NCI-H226 (cell line): ENCODE data around the gene MAP2K7.
"Not testable (repeated sequence)": the region's sequence is repeated elsewhere in the genome, so short reads cannot be mapped to it uniquely, and the experiment has no call there.

Experiments used
- DNase-seq: peaks from one replicate; pipeline ENCODE4 v3.0.0-alpha.2; 2015

Gene MAP2K7

DNA sequence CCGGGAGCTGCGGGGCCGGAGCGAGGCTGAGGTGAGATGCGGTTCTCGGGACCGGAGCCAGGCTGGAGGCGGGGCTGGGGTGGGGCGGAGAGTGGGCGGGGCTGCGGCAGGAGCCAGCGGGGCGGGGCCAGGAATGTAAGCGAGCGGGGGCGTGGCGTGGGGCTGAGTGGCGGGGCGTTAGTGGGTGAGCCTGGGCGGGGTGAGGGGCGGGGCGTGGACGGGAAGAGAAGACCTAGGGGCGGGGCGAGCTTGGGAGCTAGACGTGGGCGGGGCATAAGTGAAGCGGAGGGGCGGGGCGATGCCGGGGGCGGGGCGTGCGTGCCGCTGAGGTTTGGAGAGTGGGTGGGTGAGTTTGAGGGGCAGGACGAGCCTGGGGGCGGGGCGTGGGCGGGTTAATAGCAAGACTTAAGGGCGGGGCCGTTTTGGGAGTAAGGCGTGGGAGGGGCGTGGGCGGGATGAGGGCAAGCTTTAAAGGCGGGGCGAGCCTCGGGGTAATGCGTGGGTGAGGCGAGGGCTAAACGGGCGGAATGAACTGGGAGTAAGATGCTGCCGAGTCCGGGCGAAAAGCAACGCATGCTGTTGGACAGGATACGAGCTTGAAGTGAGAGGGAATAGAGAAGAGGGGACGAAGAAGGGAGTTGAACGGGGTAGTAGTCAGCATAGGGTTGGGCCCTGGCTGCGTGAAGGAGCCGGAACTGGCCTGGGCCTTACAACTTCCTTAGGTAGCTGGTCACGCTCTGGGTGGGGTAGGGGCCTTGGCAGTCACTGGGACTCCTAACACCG lies 17.0 kb downstream of the MAP2K7 start:
- DNase-seq = peak; percentile 85

DNA sequence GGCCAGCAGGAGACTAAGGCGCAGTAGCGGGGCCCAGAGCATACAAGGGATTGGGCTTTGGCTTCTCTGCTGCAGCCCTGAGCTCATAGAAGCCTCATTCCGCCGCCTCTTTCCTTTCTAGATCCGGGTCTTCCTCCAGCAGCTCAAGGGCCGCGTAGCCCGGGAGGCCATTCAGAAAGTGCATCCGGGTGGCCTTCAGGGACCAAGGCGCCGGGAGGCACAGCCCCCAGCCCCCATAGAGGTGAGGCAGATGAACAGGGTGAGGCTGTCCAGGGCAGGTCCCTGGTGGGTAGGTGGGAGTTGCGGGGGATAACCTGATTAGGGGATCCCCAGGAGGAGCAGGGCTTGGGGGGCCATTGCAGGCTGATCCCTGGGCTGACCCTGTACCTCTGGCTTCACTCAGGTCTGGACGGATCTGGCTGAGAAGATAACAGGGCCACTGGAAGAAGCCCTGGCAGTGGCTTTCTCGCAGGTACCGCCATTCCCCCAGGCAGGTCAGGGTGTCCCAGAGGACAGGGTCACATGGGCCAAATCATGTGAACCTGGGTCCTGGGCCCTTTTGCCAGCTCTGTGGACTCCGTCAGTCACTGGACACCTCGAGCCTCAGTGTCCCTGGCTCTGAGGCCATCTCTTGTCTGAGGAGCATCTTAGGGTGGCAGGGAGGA lies 17.8 kb downstream of the MAP2K7 start:
- DNase-seq = no peak

DNA sequence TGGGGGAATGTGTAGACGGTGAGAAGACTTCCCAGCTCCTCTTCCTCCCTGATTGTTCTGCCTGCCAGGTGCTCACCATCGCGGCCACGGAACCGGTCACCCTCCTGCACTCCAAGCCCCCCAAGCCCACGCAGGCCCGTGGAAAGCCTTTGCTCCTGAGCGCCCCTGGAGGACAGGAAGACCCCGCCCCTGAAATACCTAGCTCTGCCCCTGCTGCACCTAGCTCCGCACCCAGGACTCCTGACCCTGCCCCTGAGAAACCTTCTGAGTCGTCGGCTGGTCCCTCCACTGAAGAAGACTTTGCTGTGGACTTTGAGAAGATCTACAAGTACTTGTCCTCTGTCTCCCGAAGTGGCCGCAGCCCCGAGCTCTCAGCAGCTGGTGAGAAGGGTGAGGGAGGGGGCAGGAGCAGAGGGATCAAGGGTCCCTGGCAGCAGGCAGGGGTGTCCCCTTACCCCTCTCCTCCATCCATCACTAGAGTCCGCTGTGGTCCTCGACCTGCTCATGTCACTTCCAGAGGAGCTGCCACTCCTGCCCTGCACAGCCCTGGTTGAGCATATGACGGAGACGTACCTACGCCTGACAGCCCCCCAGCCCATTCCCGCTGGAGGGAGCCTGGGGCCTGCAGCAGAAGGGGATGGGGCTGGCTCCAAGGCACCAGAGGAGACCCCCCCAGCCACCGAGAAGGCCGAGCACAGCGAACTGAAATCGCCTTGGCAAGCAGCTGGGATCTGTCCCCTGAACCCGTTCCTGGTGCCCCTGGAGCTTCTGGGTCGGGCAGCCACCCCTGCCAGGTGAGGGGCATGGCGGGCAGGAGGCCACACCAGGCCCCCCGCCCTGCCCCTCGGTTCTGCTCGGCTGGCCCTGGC lies 18.5 kb downstream of the MAP2K7 start:
- no peak for DNase-seq

DNA sequence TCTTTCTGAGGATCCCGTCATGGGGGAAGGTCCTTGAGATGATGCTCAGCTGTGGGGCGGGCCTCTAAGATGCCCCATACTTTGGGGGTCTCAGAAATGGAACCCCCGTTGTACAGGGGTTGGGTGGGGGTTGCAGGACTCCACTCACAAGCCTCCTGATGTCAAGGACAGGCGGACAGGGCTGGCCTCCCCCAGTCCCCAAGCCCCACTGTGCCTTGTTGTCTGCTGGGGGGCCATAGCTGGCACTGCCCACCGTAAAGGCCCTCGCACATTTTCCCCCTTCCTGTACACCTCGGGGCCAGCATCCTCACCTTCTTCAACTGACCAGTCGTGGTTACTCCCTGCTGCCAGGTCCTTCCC lies 19.1 kb downstream of the MAP2K7 start:
- DNase-seq = no peak

DNA sequence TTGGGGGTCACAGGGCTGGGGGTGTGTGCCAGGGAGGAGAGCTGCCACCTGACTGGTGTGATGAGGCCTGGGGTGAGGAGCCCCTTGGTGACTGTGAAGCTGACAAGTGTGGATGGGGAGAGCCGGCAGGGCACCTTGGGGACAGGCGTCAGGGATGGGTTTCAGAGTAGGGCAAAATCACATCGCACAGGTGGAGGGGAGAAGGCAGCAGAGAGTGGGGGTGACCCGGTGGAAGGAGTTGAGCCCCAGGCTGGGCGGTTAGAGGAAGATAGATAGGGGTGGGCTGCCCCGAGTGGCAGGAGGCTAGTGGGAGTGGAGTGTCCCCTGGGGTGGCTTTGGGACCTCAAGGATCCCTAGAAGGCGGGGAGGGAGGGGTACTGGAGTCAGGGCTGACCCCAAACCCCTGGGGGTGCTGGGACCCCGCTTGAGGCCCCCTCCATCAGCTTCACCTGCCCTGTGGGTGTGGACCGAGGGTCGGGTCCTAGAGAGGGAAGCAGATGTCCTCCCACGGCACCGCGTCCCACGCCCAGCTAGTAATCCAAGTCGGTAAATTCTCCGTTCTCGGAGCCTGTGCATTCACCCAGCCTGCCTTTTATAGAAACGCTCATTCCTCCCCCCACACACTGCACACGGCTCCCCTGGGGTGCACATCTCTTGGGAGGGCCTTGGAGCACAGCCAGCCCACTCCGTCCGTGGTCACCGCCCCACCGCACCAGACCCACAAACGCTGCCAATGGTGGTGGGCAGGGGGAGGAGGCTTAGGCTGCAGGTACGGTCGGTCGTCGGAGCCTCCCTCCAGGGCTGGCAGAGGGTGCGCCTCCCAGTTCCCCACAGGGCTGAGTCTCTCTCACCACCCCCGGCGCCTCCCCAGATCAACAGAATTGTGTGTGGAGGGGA lies 19.9 kb downstream of the MAP2K7 start:
- DNase-seq = no peak

DNA sequence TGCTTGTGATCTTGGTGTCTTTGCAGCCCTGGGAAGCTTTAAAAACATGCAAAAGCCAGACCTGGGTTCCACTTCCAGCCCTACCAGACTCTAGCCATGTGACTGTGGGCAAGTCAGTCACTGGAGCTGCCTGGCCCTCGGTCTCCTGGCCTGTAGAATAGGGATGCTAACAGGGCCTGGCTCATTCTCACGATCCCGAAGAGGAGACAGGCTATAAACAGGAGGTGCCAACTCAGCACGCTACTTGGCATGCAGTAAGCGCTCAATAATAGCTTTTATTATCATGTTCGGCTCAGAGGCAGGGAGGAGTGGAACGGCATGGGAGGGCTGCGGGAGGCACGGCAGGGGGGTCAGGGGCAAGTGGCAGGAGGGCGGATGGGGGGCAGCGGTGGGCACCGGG lies 20.6 kb downstream of the MAP2K7 start:
- DNase-seq = no peak

DNA sequence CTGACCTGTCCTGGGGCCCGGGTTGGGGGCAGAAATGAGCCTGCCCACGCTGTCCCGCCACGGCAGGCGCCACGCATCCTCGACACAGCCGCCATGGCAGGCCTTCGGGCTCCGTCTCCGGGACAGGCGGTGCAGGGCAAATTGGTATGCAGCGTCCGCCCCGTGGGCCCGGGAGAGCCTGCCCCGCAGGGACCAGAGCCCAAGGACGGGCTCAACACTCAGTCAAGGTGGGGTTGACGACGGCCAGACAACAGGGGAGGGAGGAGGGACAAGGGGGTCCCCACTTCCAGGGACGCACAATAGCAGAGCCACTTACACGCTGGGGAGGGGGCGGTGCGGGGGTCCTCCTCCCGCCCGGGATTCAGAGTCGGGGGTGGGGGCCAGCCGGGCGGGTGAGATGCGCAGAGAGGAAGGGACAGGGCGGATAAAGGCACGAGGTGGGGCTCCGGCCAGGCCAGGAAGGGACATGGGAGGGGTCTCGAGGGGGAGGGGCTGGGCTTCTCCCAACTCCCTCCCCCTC lies 21.0 kb downstream of the MAP2K7 start:
- no peak for DNase-seq

DNA sequence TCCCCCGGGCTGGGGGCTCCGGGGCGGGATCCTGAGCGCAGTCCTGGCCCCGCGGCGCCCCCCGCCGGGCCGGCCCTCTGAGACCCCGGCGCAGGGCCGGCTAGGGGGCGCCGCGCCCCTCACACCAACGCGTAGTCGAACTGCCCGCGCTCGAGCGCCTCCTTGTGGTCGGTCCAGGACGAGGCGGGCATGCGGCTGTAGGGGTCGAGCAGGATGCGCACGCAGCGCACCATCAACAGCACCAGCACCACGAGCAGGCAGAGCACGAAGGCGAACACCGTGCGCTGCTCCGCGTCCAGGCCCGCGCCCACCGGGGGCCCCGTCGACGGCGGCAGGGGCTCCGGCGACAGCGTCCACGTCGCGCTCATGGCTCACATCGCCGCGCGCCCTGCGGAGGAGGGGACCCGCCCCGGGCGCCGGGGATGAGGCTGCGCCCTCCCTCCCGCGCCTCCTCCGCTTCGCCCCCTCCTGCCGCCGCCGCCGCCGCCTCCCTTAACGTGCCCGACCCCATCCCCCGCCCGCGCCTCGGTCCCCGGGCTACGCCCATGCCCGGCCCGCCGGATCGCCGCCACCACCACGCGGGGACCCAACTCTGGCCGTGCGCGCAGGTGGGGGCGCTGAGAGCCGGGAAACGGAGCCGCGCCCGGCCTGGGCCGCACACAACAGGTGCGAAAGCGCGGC lies 21.6 kb downstream of the MAP2K7 start:
- peak; percentile 65 for DNase-seq

DNA sequence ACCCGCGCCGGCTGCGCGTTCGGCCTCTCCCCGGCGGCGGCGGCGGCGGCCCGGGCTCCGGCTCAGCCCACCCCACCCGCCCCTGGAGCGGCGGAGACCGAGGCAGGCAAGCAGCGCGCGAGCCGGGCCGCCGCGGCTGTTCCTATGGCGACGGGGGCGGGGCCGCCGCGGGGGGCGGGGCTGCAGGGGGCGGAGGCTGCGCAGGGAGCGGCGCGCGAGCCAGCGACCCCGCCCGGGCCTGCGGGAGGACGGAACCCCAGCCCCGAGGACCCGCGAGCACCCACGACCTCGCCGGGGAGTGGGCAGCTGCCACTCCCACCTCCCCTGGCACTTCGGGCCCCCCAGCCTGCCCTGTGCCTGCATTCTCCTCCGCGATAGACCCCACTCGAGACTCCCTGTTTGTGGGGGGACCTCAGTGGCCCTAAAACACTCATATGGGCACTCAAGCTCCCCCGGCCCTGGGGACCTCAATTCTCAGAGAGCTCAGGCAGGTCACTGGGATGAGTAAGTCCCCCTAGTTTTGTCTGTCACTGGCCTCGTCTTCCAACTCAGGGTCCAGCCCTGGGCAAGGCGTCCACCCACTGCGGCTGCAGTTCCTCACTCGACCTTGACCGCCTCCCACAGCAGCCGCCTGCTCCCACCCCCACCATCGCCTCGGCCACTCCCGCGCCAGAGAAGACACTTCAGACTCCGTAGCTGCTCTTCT lies 22.5 kb downstream of the MAP2K7 start, which contains the start of gene CTXN1:
Gene CTXN1 (minus strand): TSS at position 115 of the 706 bp plus-strand sequence. CDS start 597 bp downstream, outside the sequence.
- no peak for DNase-seq

DNA sequence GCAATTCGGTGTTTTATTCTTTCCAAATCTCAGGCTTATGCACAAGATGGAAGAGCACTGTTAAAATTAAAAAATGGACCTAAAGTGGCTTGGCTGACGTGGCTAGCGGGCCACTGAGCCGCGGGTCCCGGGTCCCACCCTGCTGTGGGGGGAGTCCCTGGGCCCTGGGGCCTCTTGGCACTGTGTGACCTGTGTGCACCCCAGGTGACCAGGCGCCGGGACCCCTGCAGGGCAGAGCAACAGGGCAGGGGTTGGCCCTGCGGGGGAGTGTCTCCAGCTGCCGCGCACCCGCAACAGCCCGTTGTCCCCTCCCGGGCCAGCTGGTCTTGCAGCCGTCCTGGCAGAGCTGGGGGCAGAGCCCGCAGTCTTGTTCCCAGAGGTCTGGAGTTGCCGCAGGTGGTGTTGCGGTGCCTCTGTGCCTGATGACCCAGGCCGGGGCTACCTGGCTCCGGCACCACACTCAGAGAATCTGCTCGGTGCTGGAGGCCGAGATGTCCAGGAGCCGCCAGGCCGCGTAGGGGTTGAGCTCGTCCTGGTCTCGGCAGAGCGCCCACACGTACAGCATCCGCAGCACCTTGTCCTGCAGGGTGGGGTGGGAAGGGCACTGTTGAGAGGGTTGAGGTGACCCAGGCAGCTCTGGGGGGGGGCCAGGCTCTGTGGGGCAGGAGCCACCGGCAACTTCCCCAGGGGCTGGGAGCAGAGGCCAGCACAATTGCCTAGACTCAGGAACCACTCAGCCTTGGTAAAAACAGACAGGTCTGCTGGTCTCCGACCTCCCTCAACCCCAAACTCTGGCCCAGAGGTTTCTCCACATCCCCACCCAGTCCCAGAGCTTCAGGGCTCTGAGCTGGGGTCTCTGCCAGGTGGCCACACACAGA lies 23.3 kb downstream of the MAP2K7 start:
- DNase-seq = no peak

DNA sequence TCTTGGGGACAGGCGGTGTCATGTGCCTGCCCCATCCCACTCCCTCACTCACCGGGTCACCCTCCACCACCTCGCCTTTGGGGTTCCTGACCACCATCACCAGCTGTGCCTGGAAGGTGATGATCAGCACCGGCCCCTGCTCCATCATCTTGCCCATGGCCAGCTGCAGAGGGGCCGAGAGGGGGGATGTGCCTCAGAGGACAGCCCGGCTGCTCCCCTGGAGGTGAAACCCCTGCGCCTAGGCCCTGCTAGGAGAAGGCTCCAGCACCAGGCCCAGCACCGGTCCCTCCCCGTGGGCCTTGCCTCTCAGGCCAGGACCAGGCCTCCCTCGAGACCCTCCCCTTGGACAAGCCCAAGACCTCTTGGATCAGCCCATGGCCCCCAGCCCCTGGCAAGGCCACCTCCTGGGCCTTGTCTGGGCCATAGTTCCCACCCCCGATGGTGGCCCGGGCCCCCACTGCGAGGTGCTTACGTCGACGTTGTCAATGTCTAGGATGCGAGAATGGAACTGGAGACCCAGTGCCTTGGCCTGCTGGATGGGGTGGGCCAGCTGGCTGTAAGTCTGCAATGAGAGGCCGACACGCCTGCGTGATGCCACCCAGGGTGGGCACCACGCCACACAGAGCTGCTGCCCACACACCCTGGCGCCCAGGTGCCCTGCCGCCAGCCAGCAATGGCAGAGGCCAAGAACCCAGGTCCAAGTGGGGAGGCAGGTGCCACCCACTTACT lies 24.1 kb downstream of the MAP2K7 start:
- no peak for DNase-seq

DNA sequence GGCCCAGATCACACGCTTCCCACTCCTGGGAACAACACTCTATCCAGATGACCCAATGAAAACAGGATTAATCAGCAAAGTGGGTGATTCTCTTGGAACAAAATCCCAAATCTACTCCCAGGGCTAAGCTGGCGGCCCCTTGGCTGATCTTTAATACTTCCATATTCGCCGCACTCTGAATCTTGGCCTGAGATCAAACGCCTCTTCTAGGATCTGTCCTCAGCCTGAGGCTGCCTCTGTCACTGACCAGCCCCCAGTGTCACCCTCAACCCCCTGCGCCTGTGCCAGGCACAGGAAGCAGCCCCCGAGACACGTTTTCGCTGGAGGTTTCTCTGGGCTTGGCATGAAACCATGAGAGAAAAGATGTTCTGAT lies 24.6 kb downstream of the MAP2K7 start:
- DNase-seq = no peak

DNA sequence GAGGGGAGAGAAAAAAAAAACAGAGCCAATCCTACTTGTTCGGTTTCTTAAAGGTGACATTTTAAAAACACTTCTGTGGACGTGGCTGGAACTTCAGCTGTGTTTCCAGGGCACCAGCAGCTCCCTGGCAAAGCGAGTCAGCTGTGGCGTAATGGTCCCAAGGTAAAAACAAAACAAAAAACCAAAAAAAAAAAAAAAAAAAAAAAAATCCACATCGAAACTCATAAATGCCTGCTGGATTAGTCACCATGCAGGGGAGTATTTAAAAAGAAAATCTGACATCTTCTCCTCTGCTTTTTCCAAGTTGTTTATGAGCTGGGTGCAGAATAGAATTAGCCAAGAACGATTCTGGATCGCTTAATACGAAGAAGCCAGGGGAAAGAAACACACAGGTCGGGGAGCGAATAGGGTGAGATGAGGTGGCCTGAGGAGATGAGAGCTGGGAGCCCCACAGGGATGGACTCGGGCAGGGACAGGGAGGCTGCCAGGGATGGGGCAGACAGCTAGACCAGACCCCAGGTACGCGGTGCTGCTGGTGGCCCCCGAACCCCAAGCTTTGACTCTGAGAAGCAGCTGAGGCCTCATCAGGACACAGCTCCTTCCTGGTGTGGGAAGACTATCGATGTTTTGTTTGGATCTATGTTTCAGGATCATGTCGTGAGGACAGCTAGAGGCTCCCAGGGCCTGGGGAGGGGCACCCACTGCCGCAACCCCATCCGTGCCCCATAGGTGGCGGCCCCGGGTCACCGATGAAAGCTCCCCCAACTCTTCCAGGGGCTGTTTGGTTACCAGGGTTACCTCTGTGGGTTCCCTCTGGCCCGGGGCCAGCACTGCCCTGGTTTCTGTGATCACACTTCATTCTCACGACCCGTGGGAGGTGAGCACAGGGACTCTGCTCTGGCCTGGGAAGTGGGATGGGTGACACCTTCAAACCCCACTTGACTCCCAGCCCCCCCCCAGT lies 25.3 kb downstream of the MAP2K7 start:
- peak; percentile 83 for DNase-seq

DNA sequence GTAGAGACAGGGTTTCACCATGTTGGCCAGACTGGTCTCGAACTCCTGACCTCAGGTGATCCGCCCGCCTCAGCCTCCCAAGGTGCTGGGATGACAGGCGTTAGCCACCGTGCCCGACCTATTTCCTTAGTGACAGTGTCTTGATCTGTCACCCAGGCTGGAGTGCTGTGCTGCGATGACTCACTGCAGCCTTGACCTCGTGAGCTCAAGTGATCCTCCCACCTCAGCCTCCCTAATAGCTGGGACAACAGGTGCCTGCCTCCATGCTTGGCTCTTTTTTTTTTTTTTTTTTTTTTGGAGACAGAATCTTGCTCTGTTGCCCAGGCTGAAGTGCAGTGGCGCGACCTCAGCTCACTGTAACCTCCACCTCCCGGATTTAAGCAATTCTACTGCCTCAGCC lies 26.4 kb downstream of the MAP2K7 start:
- not testable (repeated sequence) for DNase-seq

DNA sequence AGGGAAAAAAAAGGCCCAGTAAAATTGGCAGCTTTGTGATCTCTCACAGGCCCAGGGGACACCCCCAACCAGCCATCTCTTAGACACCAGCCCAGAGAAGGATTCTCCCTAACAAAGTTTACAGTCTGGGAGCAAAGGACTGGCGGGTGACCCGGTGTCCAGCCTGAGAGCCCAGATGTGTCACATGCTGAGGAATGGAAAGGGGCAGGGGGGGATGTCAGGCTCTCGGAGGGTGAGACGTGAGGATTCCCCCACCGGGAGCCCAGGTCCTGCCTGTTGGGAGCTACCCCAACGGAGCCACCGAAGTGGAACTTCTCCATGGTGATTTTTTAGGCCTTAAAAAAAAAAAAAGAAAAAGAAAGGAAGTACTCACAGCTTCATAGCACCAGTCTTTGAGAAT lies 27.1 kb downstream of the MAP2K7 start:
- DNase-seq = no peak

DNA sequence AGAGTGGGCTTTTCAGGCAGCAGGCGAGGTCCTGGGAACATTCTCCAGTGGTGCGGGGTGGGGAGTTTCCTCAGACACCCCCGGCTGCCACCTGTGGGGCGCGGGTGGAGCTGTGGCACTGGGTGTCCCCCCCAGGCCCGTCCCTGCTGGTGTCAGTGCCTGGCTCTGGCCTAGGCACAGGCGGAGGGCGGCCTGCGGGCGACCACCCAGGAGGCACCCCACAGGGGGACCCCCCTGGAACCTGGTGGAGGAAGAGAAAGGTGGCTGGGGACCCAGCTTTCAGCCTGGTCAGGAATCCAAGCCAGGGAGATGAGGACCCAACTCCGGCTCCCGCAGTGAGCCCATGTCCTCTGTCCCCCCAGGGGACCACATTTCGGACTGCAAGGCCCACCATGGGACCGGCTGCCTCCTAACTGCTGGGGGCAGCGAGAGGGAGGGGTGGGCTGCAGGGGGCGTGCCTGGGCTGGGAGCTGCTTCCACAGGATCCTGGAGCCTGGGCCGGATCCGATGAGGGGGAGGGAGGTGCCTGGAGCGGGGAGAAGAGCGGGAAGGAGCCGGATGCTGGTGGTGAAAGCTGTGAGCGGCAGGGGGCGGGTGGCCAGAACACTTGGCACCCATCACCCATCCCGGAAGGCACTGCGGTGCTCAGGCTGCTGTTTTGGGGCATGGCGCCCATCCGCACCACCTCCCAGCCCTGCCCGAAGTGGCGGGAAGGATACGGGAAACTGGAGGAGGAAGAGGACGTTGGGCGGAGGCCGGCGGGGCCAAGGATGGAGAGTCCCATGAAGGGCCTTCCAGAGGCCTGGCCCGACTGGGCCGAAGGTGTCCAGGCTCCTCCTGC lies 27.8 kb downstream of the MAP2K7 start:
- DNase-seq = no peak
